ENCODE measurements around the gene ENTR1. TPM values are rescaled to one million over a fixed set of nuclear protein-coding genes. Genes with fewer than 3 reads are reported as not detected.

ENTR1 gene
- total and polyA plus RNA-seq, 5 donors = 13.6 to 22.9 (median 19.8) TPM

GRCh38 chr9:136357202-136357725 lies 53.1 kb downstream of the ENTR1 start:
- intact Hi-C loops (cut with DNase I) = no loop called here
- H3K27me3 ChIP-seq (ENCODE audit: control insufficient read depth, insufficient read depth) = no peaks in the 10 kb centered on the region
- peak in 2 of 3 donors; percentile 20 to 66 for DNase-seq
- no peak overlapping the region for H3K4me3 ChIP-seq (ENCODE audit: low read length)
- no peak for ATAC-seq
- no peaks in the 10 kb centered on the region for H3K4me1 ChIP-seq (ENCODE audit: control insufficient read depth, insufficient read depth, low read length)
- no peak overlapping the region for H3K27ac ChIP-seq (ENCODE audit: low read length)
- H3K9me3 ChIP-seq (ENCODE audit: control insufficient read depth, low read length) = no peaks in the 10 kb centered on the region
- WGBS = 73% methylated on average over 22 of the region's 22 CpGs

DNA sequence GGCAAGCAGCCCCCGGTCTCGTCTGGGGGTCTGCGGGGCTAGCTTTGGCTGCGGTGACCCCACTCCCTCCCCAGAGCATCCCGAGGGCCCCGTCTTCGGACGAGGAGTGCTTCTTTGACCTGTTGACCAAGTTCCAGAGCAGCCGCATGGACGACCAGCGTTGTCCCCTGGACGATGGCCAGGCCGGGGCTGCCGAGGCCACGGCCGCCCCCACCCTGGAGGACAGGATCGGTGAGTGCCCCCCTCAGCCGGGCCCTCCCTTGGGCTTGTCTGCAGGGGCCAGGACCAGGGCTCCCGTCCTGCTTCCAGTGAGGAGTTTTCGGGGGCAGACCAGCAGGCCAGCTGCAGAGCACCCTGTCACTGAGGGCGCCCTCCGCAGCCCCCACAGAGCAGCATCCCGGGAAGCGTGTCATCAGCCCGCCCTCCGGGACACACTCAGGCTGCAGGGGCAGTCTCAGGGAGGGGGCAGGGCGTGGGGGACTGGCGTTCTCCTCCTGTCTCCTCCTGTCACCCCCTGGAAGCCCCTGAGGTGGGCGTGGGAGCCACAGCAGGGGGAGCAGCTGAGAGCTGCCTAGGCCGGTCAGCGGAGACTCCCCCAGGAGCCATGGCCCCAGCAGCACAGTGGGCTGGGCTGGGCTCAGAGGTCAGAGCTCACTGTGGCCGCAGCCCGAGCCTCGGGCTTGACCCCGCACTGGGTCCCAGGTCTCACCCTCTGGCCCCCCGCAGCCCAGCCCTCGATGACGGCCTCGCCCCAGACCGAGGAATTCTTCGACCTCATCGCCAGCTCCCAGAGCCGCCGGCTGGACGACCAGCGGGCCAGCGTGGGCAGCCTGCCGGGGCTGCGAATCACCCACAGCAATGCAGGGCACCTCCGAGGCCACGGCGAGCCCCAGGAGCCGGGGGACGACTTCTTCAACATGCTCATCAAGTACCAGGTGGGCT lies 54.5 kb downstream of the ENTR1 start:
- peak overlapping the region; percentile 33 for H3K27ac ChIP-seq (ENCODE audit: low read length)
- DNase-seq (peak in 1 of 3 donors; percentile 68), ATAC-seq (no peak)
- WGBS = 70% methylated on average over 54 of the region's 54 CpGs
- H3K9me3 ChIP-seq (ENCODE audit: control insufficient read depth, low read length) = no peaks in the 10 kb centered on the region
- no peak overlapping the region for H3K4me3 ChIP-seq (ENCODE audit: low read length)
- no peaks in the 10 kb centered on the region for H3K27me3 ChIP-seq (ENCODE audit: control insufficient read depth, insufficient read depth)
- H3K4me1 ChIP-seq (ENCODE audit: control insufficient read depth, insufficient read depth, low read length) = no peaks in the 10 kb centered on the region
- intact Hi-C loops (cut with DNase I) = no loop called here

GRCh38 chr9:136354592-136355085 lies 55.8 kb downstream of the ENTR1 start:
- Histone ChIP-seq H3K27me3 (ENCODE audit: control insufficient read depth, insufficient read depth) (no peaks in the 10 kb centered on the region), H3K9me3 (ENCODE audit: control insufficient read depth, low read length) (no peaks in the 10 kb centered on the region), H3K4me3 (ENCODE audit: low read length) (no peak overlapping the region), H3K4me1 (ENCODE audit: control insufficient read depth, insufficient read depth, low read length) (no peaks in the 10 kb centered on the region), H3K27ac (ENCODE audit: low read length) (peak overlapping the region; percentile 77)
- ATAC-seq (peak; percentile 38 to 41), DNase-seq (peak; percentile 65 to 90 (median 83))
- WGBS = 44% methylated on average over 17 of the region's 17 CpGs
- intact Hi-C loops (cut with DNase I) = no loop called here

DNA sequence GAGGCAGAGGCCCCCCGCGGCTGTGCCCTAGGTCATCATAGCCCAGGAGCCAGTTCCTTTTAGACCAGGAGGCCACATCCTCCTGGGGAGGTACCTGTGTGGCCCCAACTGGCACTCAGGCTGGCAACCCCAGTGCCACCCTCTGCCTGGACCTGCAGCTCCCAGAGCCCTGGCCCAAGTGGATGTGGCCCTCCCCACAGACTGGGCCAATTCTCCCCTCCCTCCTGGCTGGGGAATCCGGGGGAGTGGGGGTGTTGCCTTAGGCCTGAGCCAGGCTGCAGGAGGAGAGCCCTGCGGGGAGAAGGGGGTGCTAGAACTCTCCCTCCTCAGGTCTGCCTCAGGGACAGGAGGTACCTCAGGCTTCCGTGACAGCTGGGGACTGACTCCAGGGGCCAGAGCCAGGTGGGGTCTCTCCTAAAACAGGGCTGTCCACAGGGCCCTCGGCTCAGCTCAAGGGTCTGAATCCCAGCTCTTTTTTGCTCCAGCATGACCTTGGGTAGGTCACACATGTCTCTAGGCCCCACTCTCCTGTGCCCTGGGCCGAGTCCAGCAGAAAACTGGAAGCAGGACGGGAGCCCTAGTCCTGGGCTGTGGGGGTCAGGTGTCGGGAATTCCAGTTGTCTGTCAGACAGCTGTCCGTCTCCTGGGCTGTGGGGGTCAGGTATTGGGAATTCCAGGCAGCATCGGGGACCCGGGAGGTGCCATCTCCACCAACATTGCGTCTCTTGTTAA lies 56.5 kb downstream of the ENTR1 start:
- Histone ChIP-seq H3K27ac (ENCODE audit: low read length) (peak overlapping the region; percentile 77), H3K4me3 (ENCODE audit: low read length) (no peak overlapping the region), H3K4me1 (ENCODE audit: control insufficient read depth, insufficient read depth, low read length) (no peaks in the 10 kb centered on the region), H3K9me3 (ENCODE audit: control insufficient read depth, low read length) (no peaks in the 10 kb centered on the region), H3K27me3 (ENCODE audit: control insufficient read depth, insufficient read depth) (no peaks in the 10 kb centered on the region)
- WGBS = 54% methylated on average over 13 of the region's 13 CpGs
- DNase-seq = peak in 2 of 3 donors; percentile 67 to 72
- intact Hi-C loops (cut with DNase I) = no loop called here
- peak; percentile 0 to 2 for ATAC-seq

DNA sequence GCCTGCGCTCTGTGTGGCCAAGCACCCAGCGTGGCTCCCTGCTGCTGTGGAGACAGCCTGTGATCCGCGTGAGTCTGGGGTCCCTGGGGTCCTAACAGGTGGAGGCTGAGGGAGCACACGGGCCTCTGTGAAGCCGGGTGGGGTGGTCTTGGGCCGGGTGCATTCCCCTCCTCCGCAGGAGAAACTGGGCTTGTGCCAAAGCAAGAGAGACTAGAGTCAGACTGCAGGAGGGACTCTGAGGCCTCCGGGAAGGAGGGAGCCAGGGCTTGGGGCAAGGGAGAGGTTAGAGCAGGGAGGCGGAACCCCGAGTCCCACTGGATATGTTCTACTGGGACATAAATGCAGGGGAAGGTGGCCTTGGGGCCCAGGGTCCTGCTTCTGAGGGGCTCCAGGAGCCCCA lies 57.3 kb downstream of the ENTR1 start:
- H3K27ac ChIP-seq (ENCODE audit: low read length) = peak overlapping the region; percentile 77
- no peaks in the 10 kb centered on the region for H3K9me3 ChIP-seq (ENCODE audit: control insufficient read depth, low read length)
- 72% methylated on average over 11 of the region's 11 CpGs for WGBS
- DNase-seq = no peak
- intact Hi-C loops (cut with DNase I) = no loop called here
- H3K27me3 ChIP-seq (ENCODE audit: control insufficient read depth, insufficient read depth) = no peaks in the 10 kb centered on the region
- no peak overlapping the region for H3K4me3 ChIP-seq (ENCODE audit: low read length)
- H3K4me1 ChIP-seq (ENCODE audit: control insufficient read depth, insufficient read depth, low read length) = no peaks in the 10 kb centered on the region
- no peak for ATAC-seq

DNA sequence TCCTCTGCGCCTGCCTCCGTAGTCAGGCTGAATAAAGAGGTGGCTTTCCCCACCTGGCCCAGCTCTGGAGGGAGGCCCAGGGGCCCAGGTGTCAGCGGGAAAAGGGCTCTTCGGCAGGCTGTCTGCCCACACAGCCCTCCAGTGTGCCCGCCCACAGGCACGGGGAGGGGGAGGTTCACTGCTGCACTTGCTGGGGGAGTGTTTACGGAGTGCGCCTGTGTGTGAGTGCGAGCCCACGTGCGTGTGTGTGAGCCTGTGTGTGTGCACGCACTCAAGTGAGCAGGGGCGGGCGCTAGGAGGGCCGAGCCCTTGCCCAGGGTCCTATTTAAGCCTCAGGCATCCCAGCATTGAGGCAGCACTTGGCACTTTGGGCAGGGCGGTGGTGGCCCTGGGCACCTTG lies 57.7 kb downstream of the ENTR1 start:
- no peaks in the 10 kb centered on the region for H3K4me1 ChIP-seq (ENCODE audit: control insufficient read depth, insufficient read depth, low read length)
- 68% methylated on average over 16 of the region's 16 CpGs for WGBS
- H3K4me3 ChIP-seq (ENCODE audit: low read length) = no peak overlapping the region
- DNase-seq = peak in 2 of 3 donors; percentile 76 to 84
- H3K27ac ChIP-seq (ENCODE audit: low read length) = peak overlapping the region; percentile 77
- peak; percentile 5 to 15 for ATAC-seq
- intact Hi-C loops (cut with DNase I) = no loop called here
- H3K9me3 ChIP-seq (ENCODE audit: control insufficient read depth, low read length) = no peaks in the 10 kb centered on the region
- H3K27me3 ChIP-seq (ENCODE audit: control insufficient read depth, insufficient read depth) = no peaks in the 10 kb centered on the region

Other genes with a start within 250 kb of the ENTR1 start
- not detected for gene LHX3, start 205.5 kb downstream of the ENTR1 start, total RNA-seq
- gene LHX3, start 205.5 kb downstream of the ENTR1 start, polyA plus RNA-seq = not detected
- 1 to 10 TPM; 5.3 to 9.0 (median 7.5) TPM for gene QSOX2, start 164.8 kb downstream of the ENTR1 start, total RNA-seq
- gene QSOX2, start 164.8 kb downstream of the ENTR1 start, polyA plus RNA-seq = 4.5 TPM
- gene CCDC187, start 106.5 kb downstream of the ENTR1 start, total RNA-seq = not detected
- not detected for gene CCDC187, start 106.5 kb downstream of the ENTR1 start, polyA plus RNA-seq
- 10 to 100 TPM; 46.3 to 90.6 (median 71.6) TPM for gene GPSM1, start 83.1 kb downstream of the ENTR1 start, total RNA-seq
- gene GPSM1, start 83.1 kb downstream of the ENTR1 start, polyA plus RNA-seq = 73.3 TPM
- 10 to 100 TPM; 15.2 to 24.9 (median 22.2) TPM for gene DNLZ, start 46.9 kb downstream of the ENTR1 start, total RNA-seq
- gene DNLZ, start 46.9 kb downstream of the ENTR1 start, polyA plus RNA-seq = 17.1 TPM
- gene CARD9, start 36.9 kb downstream of the ENTR1 start, total RNA-seq = 1 to 10 TPM in 2 of 4 donors, under 1 TPM in 2; 0.76 to 2.1 (median 1.0) TPM
- gene CARD9, start 36.9 kb downstream of the ENTR1 start, polyA plus RNA-seq = 0.68 TPM
- gene SNAPC4, start 10.4 kb downstream of the ENTR1 start, total RNA-seq = 1 to 10 TPM; 3.2 to 4.4 (median 3.9) TPM
- gene SNAPC4, start 10.4 kb downstream of the ENTR1 start, polyA plus RNA-seq = 3.7 TPM
- 10 to 100 TPM; 50.8 to 58.5 (median 56.8) TPM for gene PMPCA, start within 50 bp of the ENTR1 start, total RNA-seq
- 63.4 TPM for gene PMPCA, start within 50 bp of the ENTR1 start, polyA plus RNA-seq
- 10 to 100 TPM in 1 of 4 donors, 1 to 10 TPM in 3; 8.8 to 12.3 (median 9.2) TPM for gene INPP5E, start 29.2 kb upstream of the ENTR1 start, total RNA-seq
- gene INPP5E, start 29.2 kb upstream of the ENTR1 start, polyA plus RNA-seq = 7.7 TPM
- gene SEC16A, start 72.4 kb upstream of the ENTR1 start, total RNA-seq = 10 to 100 TPM; 24.2 to 35.3 (median 28.6) TPM
- gene SEC16A, start 72.4 kb upstream of the ENTR1 start, polyA plus RNA-seq = 23.1 TPM
- gene NOTCH1, start 135.4 kb upstream of the ENTR1 start, total RNA-seq = 10 to 100 TPM; 20.4 to 31.9 (median 29.4) TPM
- gene NOTCH1, start 135.4 kb upstream of the ENTR1 start, polyA plus RNA-seq = 10.8 TPM

Measured in right cardiac atrium (tissue), 5 donors.